DOHH2 (cell line): ENCODE measurements around the gene GSTM5.

Experiments used
- EZH2phosphoT487 ChIP-seq: fragments of 200-600 bp; sonication (generic); IDR thresholded peaks from 2 replicates; pipeline ENCODE4 v1.6.1; 2017; ENCODE audit warnings: borderline replicate concordance, mild to moderate bottlenecking, antibody characterized with exemption, low read length, moderate library complexity, mixed read lengths
- TF ChIP-seq, protein P1 (sequence below): fragments of 200-600 bp; sonication (generic); IDR thresholded peaks from one replicate; pipeline ENCODE4 v1.5.1; 2014; ENCODE audit warnings: antibody characterized with exemption, mild to moderate bottlenecking, low read depth, low read length; ENCODE audit not compliant: poor library complexity, severe bottlenecking

- TF ChIP-seq, protein P1, sequence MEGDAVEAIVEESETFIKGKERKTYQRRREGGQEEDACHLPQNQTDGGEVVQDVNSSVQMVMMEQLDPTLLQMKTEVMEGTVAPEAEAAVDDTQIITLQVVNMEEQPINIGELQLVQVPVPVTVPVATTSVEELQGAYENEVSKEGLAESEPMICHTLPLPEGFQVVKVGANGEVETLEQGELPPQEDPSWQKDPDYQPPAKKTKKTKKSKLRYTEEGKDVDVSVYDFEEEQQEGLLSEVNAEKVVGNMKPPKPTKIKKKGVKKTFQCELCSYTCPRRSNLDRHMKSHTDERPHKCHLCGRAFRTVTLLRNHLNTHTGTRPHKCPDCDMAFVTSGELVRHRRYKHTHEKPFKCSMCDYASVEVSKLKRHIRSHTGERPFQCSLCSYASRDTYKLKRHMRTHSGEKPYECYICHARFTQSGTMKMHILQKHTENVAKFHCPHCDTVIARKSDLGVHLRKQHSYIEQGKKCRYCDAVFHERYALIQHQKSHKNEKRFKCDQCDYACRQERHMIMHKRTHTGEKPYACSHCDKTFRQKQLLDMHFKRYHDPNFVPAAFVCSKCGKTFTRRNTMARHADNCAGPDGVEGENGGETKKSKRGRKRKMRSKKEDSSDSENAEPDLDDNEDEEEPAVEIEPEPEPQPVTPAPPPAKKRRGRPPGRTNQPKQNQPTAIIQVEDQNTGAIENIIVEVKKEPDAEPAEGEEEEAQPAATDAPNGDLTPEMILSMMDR, result no peak
- no peak for TF ChIP-seq EZH2phosphoT487
Observed at GRCh38 chr1:109759513-109760334, 47.7 kb downstream of the GSTM5 start.
